HepG2 (cell line): ENCODE data around the gene CDC27. TPM values are rescaled to one million over a fixed set of nuclear protein-coding genes. Genes with fewer than 3 reads are reported as not detected.

Source experiments
- ATRX ChIP-seq: sonication (generic); formaldehyde crosslinking; IDR thresholded peaks from 2 replicates; pipeline ENCODE4 v1.4.0; 2020; ENCODE audit warnings: missing genetic modification reagents, borderline replicate concordance
- CHD2 ChIP-seq: IDR thresholded peaks from 2 replicates; pipeline ENCODE4 v1.6.1; 2011; ENCODE audit warnings: low read depth, low read length, improper control_type of control experiment
- ERF ChIP-seq: IDR thresholded peaks from 2 replicates; pipeline ENCODE4 v1.6.1; 2018; ENCODE audit warnings: missing biosample characterization, missing genetic modification reagents
- HDAC1 ChIP-seq: sonication (generic); formaldehyde crosslinking; IDR thresholded peaks from 2 replicates; pipeline ENCODE4 v1.5.1; 2020; ENCODE audit warnings: mild to moderate bottlenecking, missing genetic modification reagents
- HMGXB3 ChIP-seq: sonication (generic); formaldehyde crosslinking; IDR thresholded peaks from 2 replicates; pipeline ENCODE4 v1.4.0; 2020; ENCODE audit warnings: missing genetic modification reagents, borderline replicate concordance
- HOXA5 ChIP-seq: sonication (generic); formaldehyde crosslinking; IDR thresholded peaks from 2 replicates; pipeline ENCODE4 v1.4.0; 2020; ENCODE audit warnings: missing genetic modification reagents
- IKZF1 ChIP-seq: fragments of 450-650 bp; IDR thresholded peaks from 2 replicates; pipeline ENCODE4 v1.7.1; 2016
- MAZ ChIP-seq, 2 experiments: sonication (generic) in 1 of 2; formaldehyde crosslinking in 1 of 2; IDR thresholded peaks; 2 replicates each; pipeline versions ENCODE4 v1.5.0 to v1.6.1; 2012 to 2020; ENCODE audit warnings: low read depth in 2 of 2, mild to moderate bottlenecking in 2 of 2, borderline replicate concordance in 1 of 2, improper control_type of control experiment in 1 of 2, low read length in 1 of 2, missing genetic modification reagents in 1 of 2, moderate library complexity in 1 of 2
- NR1H2 ChIP-seq: sonication (generic); formaldehyde crosslinking; IDR thresholded peaks from 2 replicates; pipeline ENCODE4 v1.8.1; 2022; ENCODE audit warnings: low read depth, missing genetic modification reagents, borderline replicate concordance
- SAP130 ChIP-seq: IDR thresholded peaks from 2 replicates; pipeline ENCODE4 v1.6.1; 2016; ENCODE audit warnings: low read depth
- SYNCRIP ChIP-seq: fragments of 200-400 bp; formaldehyde crosslinking; IDR thresholded peaks from 2 replicates; pipeline ENCODE4 v1.6.1; 2018; ENCODE audit warnings: mild to moderate bottlenecking, low read depth, low read length; ENCODE audit not compliant: insufficient read depth
- XRCC5 ChIP-seq: fragments of 200-400 bp; formaldehyde crosslinking; optimal IDR thresholded peaks from 2 replicates; pipeline ENCODE3; 2017; ENCODE audit warnings: mild to moderate bottlenecking, low read length
- ZBTB21 ChIP-seq: sonication (generic); formaldehyde crosslinking; IDR thresholded peaks from 2 replicates; pipeline ENCODE4 v1.4.0; 2020; ENCODE audit warnings: missing genetic modification reagents
- ZBTB33 ChIP-seq: sonication (generic); formaldehyde crosslinking; IDR thresholded peaks from 2 replicates; pipeline ENCODE4 v1.4.0; 2020; ENCODE audit warnings: missing genetic modification reagents
- ZFP90 ChIP-seq: sonication (generic); formaldehyde crosslinking; IDR thresholded peaks from 2 replicates; pipeline ENCODE4 v1.8.0; 2022; ENCODE audit warnings: missing genetic modification reagents, mild to moderate bottlenecking, inconsistent platforms, borderline replicate concordance
- ZMAT3 ChIP-seq: sonication (generic); formaldehyde crosslinking; conservative IDR thresholded peaks from 2 replicates; pipeline ENCODE4 v1.7.0; 2021; ENCODE audit warnings: missing genetic modification reagents
- ZNF558 ChIP-seq: sonication (generic); formaldehyde crosslinking; IDR thresholded peaks from 2 replicates; pipeline ENCODE4 v1.9.0; 2022; ENCODE audit warnings: mild to moderate bottlenecking, missing genetic modification reagents, borderline replicate concordance
- ZNF563 ChIP-seq: sonication (generic); formaldehyde crosslinking; IDR thresholded peaks from 2 replicates; pipeline ENCODE4 v1.8.0; 2022; ENCODE audit warnings: mild to moderate bottlenecking, moderate library complexity, missing genetic modification reagents
- ZNF607 ChIP-seq: sonication (generic); formaldehyde crosslinking; IDR thresholded peaks from 2 replicates; pipeline ENCODE4 v1.5.1; 2020; ENCODE audit warnings: missing genetic modification reagents, mild to moderate bottlenecking, borderline replicate concordance
- polyA plus RNA-seq, 8 experiments: library from polyadenylated mRNA; depleted of rRNA in 3 of 8; stranded (reverse) in 7 of 8; unstranded in 1 of 8; fragments of >200 nt; fragmentation: Illumina TruSeq in 4 of 8; extraction: Trizol in 4 of 8; gene quantifications; 2 replicates each; pipeline versions ENCODE4 v1.2.1 to v1.2.3, GENCODE V29; 2011 to 2016; ENCODE audit warnings: low read depth in 4 of 8, missing spikeins in 1 of 8, mixed read lengths in 1 of 8; ENCODE audit not compliant: insufficient read depth in 1 of 8
- total RNA-seq, 5 experiments: library from RNA; depleted of rRNA; stranded (reverse); fragments of >200 nt; fragmentation: Illumina TruSeq; extraction: Trizol; gene quantifications; 2 replicates each; pipeline ENCODE4 v1.2.3, GENCODE V29; 2016; ENCODE audit warnings: low read depth in 1 of 5
- TF ChIP-seq, protein P1 (sequence below): sonication (generic); formaldehyde crosslinking; IDR thresholded peaks from 2 replicates; pipeline ENCODE4 v1.5.1; 2020; ENCODE audit warnings: missing genetic modification reagents, mild to moderate bottlenecking, borderline replicate concordance

The CDC27 gene
- total and polyA plus RNA-seq, 2 of the 13 experiments (the other 11 are each of a cell fraction or from before 2014, with no cell fraction given) = 80.7 to 102 TPM

GRCh38 chr17:47188876-47189731, at the start of gene CDC27 (continued):
- TF ChIP-seq ZNF563 (CRISPR knock-in tag) (peak; percentile 93), NR1H2 (CRISPR knock-in tag) (peak; percentile 86; the same call in 1 of the 2 replicates), ZMAT3 (CRISPR knock-in tag) (peak; percentile 98), ERF (CRISPR knock-in tag) (peak; percentile 66; the same call in 1 of the 2 replicates), SYNCRIP (no peak), ZNF607 (CRISPR knock-in tag) (peak; percentile 78; the same call in 1 of the 2 replicates), HDAC1 (CRISPR knock-in tag) (peak; percentile 72), ZBTB21 (CRISPR knock-in tag) (no peak; the same call in 1 of the 2 replicates), HMGXB3 (CRISPR knock-in tag) (no peak; the same call in none of the 2 replicates), HOXA5 (CRISPR knock-in tag) (peak; percentile 56; the same call in 1 of the 2 replicates), ZBTB33 (CRISPR knock-in tag) (peak; percentile 56), ATRX (no peak), SAP130 (CRISPR knock-in tag) (peak; percentile 85), MAZ (IDR thresholded peaks at IDR 0.05; ENCODE audit: borderline replicate concordance, low read depth, low read length) (peak; percentile 83), MAZ (CRISPR knock-in tag; IDR thresholded peaks at IDR 0.05; ENCODE audit: low read depth) (peak; percentile 96), ZNF558 (CRISPR knock-in tag) (peak; percentile 100), IKZF1 (no peak), ZFP90 (CRISPR knock-in tag) (peak; percentile 97), XRCC5 (no peak), CHD2 (no peak)
- TF ChIP-seq, protein P1, sequence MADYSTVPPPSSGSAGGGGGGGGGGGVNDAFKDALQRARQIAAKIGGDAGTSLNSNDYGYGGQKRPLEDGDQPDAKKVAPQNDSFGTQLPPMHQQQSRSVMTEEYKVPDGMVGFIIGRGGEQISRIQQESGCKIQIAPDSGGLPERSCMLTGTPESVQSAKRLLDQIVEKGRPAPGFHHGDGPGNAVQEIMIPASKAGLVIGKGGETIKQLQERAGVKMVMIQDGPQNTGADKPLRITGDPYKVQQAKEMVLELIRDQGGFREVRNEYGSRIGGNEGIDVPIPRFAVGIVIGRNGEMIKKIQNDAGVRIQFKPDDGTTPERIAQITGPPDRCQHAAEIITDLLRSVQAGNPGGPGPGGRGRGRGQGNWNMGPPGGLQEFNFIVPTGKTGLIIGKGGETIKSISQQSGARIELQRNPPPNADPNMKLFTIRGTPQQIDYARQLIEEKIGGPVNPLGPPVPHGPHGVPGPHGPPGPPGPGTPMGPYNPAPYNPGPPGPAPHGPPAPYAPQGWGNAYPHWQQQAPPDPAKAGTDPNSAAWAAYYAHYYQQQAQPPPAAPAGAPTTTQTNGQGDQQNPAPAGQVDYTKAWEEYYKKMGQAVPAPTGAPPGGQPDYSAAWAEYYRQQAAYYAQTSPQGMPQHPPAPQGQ (CRISPR knock-in tag) = 0 out of 2 replicates have a peak, but pooled peaks have one; percentile 90
